Stimulated activated CD4-positive, alpha-beta T cell treated with anti-CD3 and anti-CD28 coated beads, Interleukin-1b, Interleukin-23, amount 100 ng/mL, for 24 hours (primary cell): ENCODE results near the gene PAPSS2.
"Not testable (repeated sequence)": the region's sequence is repeated elsewhere in the genome, so short reads cannot be mapped to it uniquely, and the experiment has no call there.

Source experiments
- DNase-seq, 4 experiments: peaks; one replicate each; pipeline ENCODE4 v3.0.0-alpha.2; 2020; ENCODE audit warnings: low read depth in 4 of 4, low spot score in 1 of 4

PAPSS2 gene

GRCh38 chr10:87642486-87642885, 17.2 kb upstream of the PAPSS2 start:
- no peak for DNase-seq

- no peak for DNase-seq
Observed at GRCh38 chr10:87642988-87643387, 16.7 kb upstream of the PAPSS2 start.

- DNase-seq, result no peak
Observed at GRCh38 chr10:87643920-87644319, 15.8 kb upstream of the PAPSS2 start.

GRCh38 chr10:87644500-87644899, 15.2 kb upstream of the PAPSS2 start:
- DNase-seq, result not testable (repeated sequence)

GRCh38 chr10:87646192-87646909, 13.3 kb upstream of the PAPSS2 start:
- DNase-seq, result no peak

- no peak for DNase-seq
Observed at GRCh38 chr10:87646935-87647334, 12.7 kb upstream of the PAPSS2 start.

GRCh38 chr10:87650838-87651589, 8.7 kb upstream of the PAPSS2 start:
- no peak for DNase-seq

GRCh38 chr10:87651801-87652200, 7.9 kb upstream of the PAPSS2 start:
- DNase-seq, result no peak

- DNase-seq, result no peak
Observed at GRCh38 chr10:87652261-87652660, 7.4 kb upstream of the PAPSS2 start.

GRCh38 chr10:87654212-87654611, 5.5 kb upstream of the PAPSS2 start:
- no peak for DNase-seq

- DNase-seq, result no peak
Observed at GRCh38 chr10:87656431-87657072, 3.1 kb upstream of the PAPSS2 start.

- DNase-seq, result no peak
Observed at GRCh38 chr10:87657371-87657770, 2.3 kb upstream of the PAPSS2 start.

GRCh38 chr10:87658321-87658795, 1.3 kb upstream of the PAPSS2 start:
- DNase-seq, result no peak

- DNase-seq, result no peak
Observed at GRCh38 chr10:87658858-87659555, 671 bp upstream of the PAPSS2 start.

- no peak for DNase-seq
Observed at GRCh38 chr10:87660484-87661133, 931 bp downstream of the PAPSS2 start.

- DNase-seq, result no peak
Observed at GRCh38 chr10:87661861-87662785, 2.4 kb downstream of the PAPSS2 start.

GRCh38 chr10:87664276-87664701, 4.6 kb downstream of the PAPSS2 start:
- no peak for DNase-seq

GRCh38 chr10:87667493-87667892, 7.8 kb downstream of the PAPSS2 start:
- no peak for DNase-seq

- no peak for DNase-seq
Observed at GRCh38 chr10:87668324-87669074, 8.8 kb downstream of the PAPSS2 start.
